Loucy (cell line): ENCODE data around the gene OR1J2.
"Not testable (repeated sequence)": the region's sequence is repeated elsewhere in the genome, so short reads cannot be mapped to it uniquely, and the experiment has no call there.

Source experiments
- H2AFZ ChIP-seq: fragments of 200-600 bp; sonication (generic); 2 replicates; pipeline ENCODE4 v1.6.0; 2016; ENCODE audit warnings: antibody characterized with exemption, mild to moderate bottlenecking, low read length, moderate library complexity
- H3F3A ChIP-seq: fragments of 200-600 bp; 2 replicates; pipeline ENCODE4 v1.6.0; 2016; ENCODE audit warnings: antibody characterized with exemption, low read depth, mild to moderate bottlenecking
- H3K27me3 ChIP-seq: fragments of 200-600 bp; sonication (generic); 2 replicates; pipeline ENCODE4 v1.6.1; 2014; ENCODE audit warnings: low read length, mild to moderate bottlenecking; ENCODE audit not compliant: insufficient read depth, poor library complexity, severe bottlenecking
- H3K36me3 ChIP-seq: fragments of 200-600 bp; sonication (generic); 2 replicates; pipeline ENCODE4 v1.6.1; 2016; ENCODE audit warnings: low read length; ENCODE audit not compliant: insufficient read depth
- H3K4me1 ChIP-seq: fragments of 200-600 bp; sonication (generic); 2 replicates; pipeline ENCODE4 v1.5.1; 2014; ENCODE audit warnings: low read length, mild to moderate bottlenecking; ENCODE audit not compliant: insufficient read depth, poor library complexity, severe bottlenecking
- H3K4me2 ChIP-seq: fragments of 200-600 bp; sonication (generic); 2 replicates; pipeline ENCODE4 v1.6.0; 2014; ENCODE audit warnings: antibody characterized with exemption, low read length, low read depth, mild to moderate bottlenecking; ENCODE audit not compliant: poor library complexity, severe bottlenecking
- H3K4me3 ChIP-seq: fragments of 200-600 bp; sonication (generic); 2 replicates; pipeline ENCODE4 v1.5.1; 2014; ENCODE audit warnings: low read length, mild to moderate bottlenecking, mixed read lengths; ENCODE audit not compliant: poor library complexity, severe bottlenecking
- H3K79me2 ChIP-seq: fragments of 200-600 bp; sonication (generic); 2 replicates; pipeline ENCODE4 v1.6.1; 2014; ENCODE audit warnings: low read length; ENCODE audit not compliant: insufficient read depth
- H3K9ac ChIP-seq: fragments of 200-600 bp; sonication (generic); 2 replicates; pipeline ENCODE4 v1.6.0; 2014; ENCODE audit warnings: mild to moderate bottlenecking, low read depth, low read length, moderate library complexity; ENCODE audit not compliant: poor library complexity, severe bottlenecking
- H3K9me2 ChIP-seq: fragments of 200-600 bp; sonication (generic); replicated peaks from 2 replicates; pipeline ENCODE4 v1.6.1; 2016; ENCODE audit warnings: low read depth, low read length, mixed read lengths
- H3K9me3 ChIP-seq: fragments of 200-600 bp; sonication (generic); 2 replicates; pipeline ENCODE4 v1.6.1; 2014; ENCODE audit warnings: mild to moderate bottlenecking, antibody characterized with exemption, low read length, low read depth; ENCODE audit not compliant: insufficient read depth
- H4K20me1 ChIP-seq: fragments of 200-600 bp; sonication (generic); 2 replicates; pipeline ENCODE4 v1.6.0; 2014; ENCODE audit warnings: antibody characterized with exemption, low read length, mild to moderate bottlenecking; ENCODE audit not compliant: insufficient read depth, poor library complexity, severe bottlenecking
- EZH2phosphoT487 ChIP-seq: fragments of 200-600 bp; IDR thresholded peaks from 2 replicates; pipeline ENCODE4 v1.6.1; 2018; ENCODE audit warnings: antibody characterized with exemption, mild to moderate bottlenecking, moderate library complexity, borderline replicate concordance
- TF ChIP-seq, protein P1 (sequence below): fragments of 200-600 bp; sonication (generic); conservative IDR thresholded peaks from 2 replicates; pipeline ENCODE4 v1.5.1; 2014; ENCODE audit warnings: mild to moderate bottlenecking, antibody characterized with exemption, low read length

The OR1J2 gene

DNA sequence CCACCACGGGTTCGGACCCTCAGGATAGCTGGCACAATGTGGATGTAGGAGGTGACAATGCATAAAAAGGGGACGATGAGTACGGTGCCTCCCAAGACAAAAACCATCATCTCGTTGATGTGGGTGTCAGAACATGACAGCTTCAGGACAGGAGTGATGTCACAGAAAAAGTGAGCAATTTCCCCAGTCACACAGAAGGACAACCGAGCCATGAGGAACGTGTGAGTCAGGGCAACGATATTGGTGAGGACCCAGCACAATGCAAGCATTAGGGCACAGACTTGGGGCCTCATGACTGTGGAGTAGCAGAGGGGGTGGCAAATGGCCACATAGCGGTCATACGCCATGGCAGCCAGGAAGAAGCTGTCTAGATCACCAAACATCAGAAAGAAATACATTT lies 16.0 kb downstream of the OR1J2 start:
- Histone ChIP-seq H3K4me3 (no peak overlapping the region), H4K20me1 (no peaks in the 10 kb centered on the region), H3K4me2 (no peak overlapping the region), H3K79me2 (no peaks in the 10 kb centered on the region), H3K9me2 (no peaks in the 10 kb centered on the region), H3K9me3 (no peaks in the 10 kb centered on the region), H3K9ac (no peak overlapping the region), H3K36me3 (no peaks in the 10 kb centered on the region), H2AFZ (no peak overlapping the region), H3K27me3 (no peaks in the 10 kb centered on the region), H3K4me1 (no peaks in the 10 kb centered on the region), H3F3A (no peaks in the 10 kb centered on the region)
- no peak for TF ChIP-seq EZH2phosphoT487
- TF ChIP-seq, protein P1, sequence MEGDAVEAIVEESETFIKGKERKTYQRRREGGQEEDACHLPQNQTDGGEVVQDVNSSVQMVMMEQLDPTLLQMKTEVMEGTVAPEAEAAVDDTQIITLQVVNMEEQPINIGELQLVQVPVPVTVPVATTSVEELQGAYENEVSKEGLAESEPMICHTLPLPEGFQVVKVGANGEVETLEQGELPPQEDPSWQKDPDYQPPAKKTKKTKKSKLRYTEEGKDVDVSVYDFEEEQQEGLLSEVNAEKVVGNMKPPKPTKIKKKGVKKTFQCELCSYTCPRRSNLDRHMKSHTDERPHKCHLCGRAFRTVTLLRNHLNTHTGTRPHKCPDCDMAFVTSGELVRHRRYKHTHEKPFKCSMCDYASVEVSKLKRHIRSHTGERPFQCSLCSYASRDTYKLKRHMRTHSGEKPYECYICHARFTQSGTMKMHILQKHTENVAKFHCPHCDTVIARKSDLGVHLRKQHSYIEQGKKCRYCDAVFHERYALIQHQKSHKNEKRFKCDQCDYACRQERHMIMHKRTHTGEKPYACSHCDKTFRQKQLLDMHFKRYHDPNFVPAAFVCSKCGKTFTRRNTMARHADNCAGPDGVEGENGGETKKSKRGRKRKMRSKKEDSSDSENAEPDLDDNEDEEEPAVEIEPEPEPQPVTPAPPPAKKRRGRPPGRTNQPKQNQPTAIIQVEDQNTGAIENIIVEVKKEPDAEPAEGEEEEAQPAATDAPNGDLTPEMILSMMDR: no peak

DNA sequence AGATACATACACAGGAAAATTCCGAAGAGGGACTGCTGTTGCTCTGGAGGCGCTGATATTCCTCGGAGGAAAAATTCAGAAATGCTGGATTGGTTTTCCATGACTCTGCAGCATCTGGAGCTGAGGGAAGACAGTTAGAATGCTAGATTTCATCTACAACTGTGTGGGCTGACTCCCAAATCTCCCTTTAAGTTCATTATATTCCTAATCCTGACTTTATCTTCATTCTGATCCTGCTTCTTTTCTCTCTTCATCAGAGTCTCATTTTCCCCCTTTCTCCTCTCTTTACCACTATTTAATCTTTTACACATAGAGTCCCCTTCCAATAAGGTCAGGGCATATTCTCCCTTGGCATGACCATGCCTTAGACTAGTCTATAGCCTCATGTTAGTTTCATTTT lies 16.6 kb downstream of the OR1J2 start, which contains the start of gene OR1N1:
OR1N1 (minus strand) TSS at position 101 of the 400 bp plus-strand sequence; CDS start at position 101, 0 bp downstream.
- Histone ChIP-seq H2AFZ (no peak within 1 kb of the TSS), H3K79me2 (no peaks in the 10 kb centered on the region), H3K36me3 (no peaks in the 10 kb centered on the region), H3K4me1 (no peaks in the 10 kb centered on the region), H3K4me2 (no peak within 1 kb of the TSS), H3K4me3 (no peak within 1 kb of the TSS), H3K27me3 (no peaks in the 10 kb centered on the region), H3K9me3 (no peaks in the 10 kb centered on the region), H3F3A (no peaks in the 10 kb centered on the region), H4K20me1 (no peaks in the 10 kb centered on the region), H3K9ac (no peak within 1 kb of the TSS), H3K9me2 (no peaks in the 10 kb centered on the region)
- TF ChIP-seq, protein P1: no peak
- TF ChIP-seq EZH2phosphoT487: no peak

DNA sequence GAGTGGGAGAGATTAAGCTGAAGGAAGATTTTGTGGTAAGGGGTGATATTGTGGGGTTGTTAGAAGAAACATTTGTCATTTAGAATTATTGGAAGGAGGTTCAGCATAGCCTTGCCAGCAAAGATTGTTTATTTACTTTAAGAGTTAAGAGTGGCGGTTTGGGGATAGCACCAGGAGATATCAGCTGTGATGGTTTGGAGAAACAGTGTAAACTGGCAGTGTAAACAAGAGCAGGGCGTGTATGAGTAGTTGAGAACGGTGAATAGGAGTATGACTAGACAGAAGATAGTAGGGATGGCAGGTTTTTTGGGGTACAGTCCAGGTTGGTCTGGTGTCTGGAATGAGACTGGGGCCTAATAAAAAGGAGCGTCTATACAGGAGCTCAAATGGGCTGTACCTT lies 20.6 kb downstream of the OR1J2 start:
- H3K79me2 ChIP-seq, H3K4me1 ChIP-seq, H3K36me3 ChIP-seq, H3K9me3 ChIP-seq, H3K4me2 ChIP-seq, H3F3A ChIP-seq, H3K4me3 ChIP-seq, H3K9me2 ChIP-seq, H4K20me1 ChIP-seq, H3K27me3 ChIP-seq, H2AFZ ChIP-seq, H3K9ac ChIP-seq: not testable (repeated sequence)

DNA sequence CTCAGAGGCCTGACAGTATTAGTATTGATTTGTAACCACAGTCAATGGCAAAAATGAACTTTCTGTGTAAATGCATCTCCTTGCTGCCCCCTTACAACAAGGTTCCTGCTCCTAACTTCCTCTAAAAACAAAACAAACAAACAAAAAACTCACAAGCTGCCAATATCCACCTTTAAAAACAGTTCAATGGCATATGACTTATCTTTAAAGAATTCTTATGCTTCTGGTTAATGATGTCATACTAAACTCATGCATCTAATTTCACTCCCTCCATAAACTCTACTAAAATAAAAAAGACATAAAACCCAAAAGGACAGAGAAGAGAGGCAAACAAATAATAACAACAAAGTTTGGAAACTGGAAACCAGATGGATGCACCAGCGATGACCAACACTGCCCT lies 25.5 kb downstream of the OR1J2 start:
- Histone ChIP-seq H3K9me3 (no peaks in the 10 kb centered on the region), H3K27me3 (no peaks in the 10 kb centered on the region), H3K4me2 (no peak overlapping the region), H3K79me2 (no peaks in the 10 kb centered on the region), H3K9ac (no peak overlapping the region), H3K36me3 (no peaks in the 10 kb centered on the region), H3K9me2 (no peaks in the 10 kb centered on the region), H4K20me1 (no peaks in the 10 kb centered on the region), H3K4me1 (no peaks in the 10 kb centered on the region), H2AFZ (no peak overlapping the region), H3F3A (no peaks in the 10 kb centered on the region), H3K4me3 (no peak overlapping the region)
- TF ChIP-seq, protein P1: no peak
- no peak for TF ChIP-seq EZH2phosphoT487

DNA sequence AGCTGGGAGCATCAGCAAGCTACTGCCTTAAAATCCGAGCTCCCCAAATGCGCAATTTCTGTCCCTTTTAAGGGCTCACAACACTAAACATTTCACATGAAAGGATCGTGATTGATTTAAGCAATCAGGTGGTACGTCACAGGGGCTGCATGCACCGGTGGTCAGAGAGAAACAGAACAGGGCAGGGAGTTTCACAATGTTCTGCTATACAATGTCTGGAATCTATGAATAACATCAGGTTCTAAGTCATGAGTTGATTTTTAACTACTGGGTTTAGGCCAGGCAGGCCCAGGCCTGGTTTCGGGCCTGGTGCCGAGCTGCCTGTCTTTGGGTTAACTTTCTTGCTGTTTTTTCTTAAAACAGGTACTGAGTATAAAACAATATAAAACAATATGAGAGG lies 26.5 kb downstream of the OR1J2 start:
- not testable (repeated sequence) for H4K20me1 ChIP-seq, H3K36me3 ChIP-seq, H3K9me3 ChIP-seq, H3K4me1 ChIP-seq, H3K9ac ChIP-seq, H2AFZ ChIP-seq, H3F3A ChIP-seq, H3K27me3 ChIP-seq, H3K9me2 ChIP-seq, H3K79me2 ChIP-seq, H3K4me2 ChIP-seq, H3K4me3 ChIP-seq
